OCI-LY7 (cell line): ENCODE results near the gene TRIM22. TPM values are rescaled to one million over a fixed set of nuclear protein-coding genes. Genes with fewer than 3 reads are reported as not detected.
A peak's percentile ranks its signal among the peaks of the same experiment; 100 is the strongest.

Source experiments
- Bru-seq: library from RNA; stranded (reverse); fragments of 400-500 nt; gene quantifications from one replicate; lab custom pipeline; 2021; lab: Mats Ljungman, UMichigan
- BruChase-seq, 2 experiments: library from RNA; stranded (reverse); fragments of 400-500 nt; gene quantifications; one replicate each; lab custom pipeline; 2021; lab: Mats Ljungman, UMichigan
- BruUV-seq: library from RNA; stranded (reverse); fragments of 400-500 nt; replicated peaks from 2 replicates; lab custom pipeline; 2021; lab: Mats Ljungman, UMichigan
- CTCF ChIA-PET: fragments of 300-600 bp; sonication (Branson Sonifier 250); formaldehyde crosslinking; loops from one replicate; lab custom pipeline; 2022; ENCODE audit warnings: antibody characterized with exemption; ENCODE audit not compliant: unreplicated experiment; lab: Charles Lee
- POLR2A ChIA-PET: fragments of 300-600 bp; sonication (Branson Sonifier 250); formaldehyde crosslinking; loops from one replicate; lab custom pipeline; 2022; ENCODE audit warnings: antibody characterized with exemption; lab: Charles Lee
- DNase-seq: peaks from one replicate; pipeline ENCODE4 v3.0.0-alpha.2; 2015; ENCODE audit warnings: low spot score
- H2AFZ ChIP-seq: fragments of 200-600 bp; sonication (generic), shearing (Covaris generic); 2 replicates; pipeline ENCODE4 v1.6.1; 2014; ENCODE audit warnings: mild to moderate bottlenecking, antibody characterized with exemption, low read length, moderate library complexity
- H3K27ac ChIP-seq: fragments of 200-600 bp; sonication (generic); 2 replicates; pipeline ENCODE4 v1.5.1; 2014; ENCODE audit warnings: mixed run types, low read depth, mild to moderate bottlenecking, moderate library complexity, low read length, inconsistent platforms; ENCODE audit not compliant: poor library complexity, severe bottlenecking
- H3K36me3 ChIP-seq: fragments of 200-600 bp; sonication (generic); 2 replicates; pipeline ENCODE4 v1.6.1; 2014; ENCODE audit warnings: mild to moderate bottlenecking, antibody characterized with exemption, low read length, moderate library complexity, mixed read lengths; ENCODE audit not compliant: insufficient read depth
- H3K4me1 ChIP-seq: fragments of 200-600 bp; sonication (generic); 2 replicates; pipeline ENCODE4 v1.5.1; 2014; ENCODE audit warnings: mild to moderate bottlenecking, low read length; ENCODE audit not compliant: insufficient read depth, poor library complexity, severe bottlenecking
- H3K4me2 ChIP-seq: fragments of 200-600 bp; sonication (generic); 2 replicates; pipeline ENCODE4 v1.6.1; 2014; ENCODE audit warnings: mild to moderate bottlenecking, low read length
- H3K4me3 ChIP-seq: fragments of 200-600 bp; sonication (generic); 2 replicates; pipeline ENCODE4 v1.5.1; 2014; ENCODE audit warnings: mild to moderate bottlenecking, low read depth, low read length; ENCODE audit not compliant: poor library complexity, severe bottlenecking
- H3K79me2 ChIP-seq: fragments of 200-600 bp; sonication (generic); 2 replicates; pipeline ENCODE4 v1.6.1; 2016; ENCODE audit warnings: low read depth, mild to moderate bottlenecking, low read length, moderate library complexity, mixed read lengths; ENCODE audit not compliant: insufficient read depth
- H3K9me2 ChIP-seq: fragments of 200-600 bp; sonication (generic); 2 replicates; pipeline ENCODE4 v1.6.1; 2016; ENCODE audit warnings: mild to moderate bottlenecking, low read length, mixed read lengths; ENCODE audit not compliant: insufficient read depth
- H3K9me3 ChIP-seq: fragments of 200-600 bp; sonication (generic); 2 replicates; pipeline ENCODE4 v1.6.1; 2014; ENCODE audit warnings: mild to moderate bottlenecking, mixed run types, low read length, mixed read lengths
- H4K20me1 ChIP-seq: fragments of 200-600 bp; sonication (generic); 2 replicates; pipeline ENCODE4 v1.6.1; 2014; ENCODE audit warnings: mild to moderate bottlenecking, antibody characterized with exemption, low read length, moderate library complexity, mixed read lengths; ENCODE audit not compliant: insufficient read depth
- EZH2phosphoT487 ChIP-seq: fragments of 200-600 bp; sonication (generic); IDR thresholded peaks from 2 replicates; pipeline ENCODE4 v1.6.1; 2018; ENCODE audit warnings: low read depth, borderline replicate concordance, mild to moderate bottlenecking, mixed run types, antibody characterized with exemption, low read length, moderate library complexity, mixed read lengths
- intact Hi-C: fragments of 100-400 bp; cut with micrococcal nuclease; formaldehyde crosslinking; loops from one replicate; pipeline ENCODE4 v1.10.0; 2022; ENCODE audit not compliant: unreplicated experiment
- long read RNA-seq: library from polyadenylated mRNA; stranded (forward); transcript quantifications from one replicate; pipeline ENCODE4 v2.0.0, GENCODE V29; 2022
- total RNA-seq, 2 experiments: library from RNA; depleted of rRNA in 1 of 2; stranded (reverse); fragments of >200 nt in 1 of 2; shearing (Covaris generic) in 1 of 2; gene quantifications; 2 replicates each; pipeline ENCODE4 v1.2.3, GENCODE V29; 2014 to 2022
- TF ChIP-seq, protein P1 (sequence below): fragments of 200-600 bp; sonication (generic); conservative IDR thresholded peaks from 2 replicates; pipeline ENCODE4 v1.5.1; 2014; ENCODE audit warnings: mild to moderate bottlenecking, antibody characterized with exemption, low read length, moderate library complexity, mixed read lengths

The TRIM22 gene
- 28.5 and 42.7 TPM in 2 replicates for total RNA-seq (2014; rRNA removed; shearing (Covaris generic))
- 41.6 and 49.7 TPM in 2 replicates for total RNA-seq (2022)
- Bru-seq, nascent RNA: percentile 77 among the genes with signal in this experiment
- BruChase-seq, experiment 1, labeled RNA remaining after a 6-hour chase: percentile 79 among the genes with signal in this experiment
- BruChase-seq, experiment 2, labeled RNA remaining after a 2-hour chase: percentile 83 among the genes with signal in this experiment
- long read RNA-seq, transcript TRIM22-201 (8 exons, 2,989 nt): major isoform, 40 of 69 reads
- long read RNA-seq, partial matches to known transcripts: 5 of 69 reads
- long read RNA-seq, other reads (novel, unspliced or antisense): 24 of 69 reads

- ChIA-PET POLR2A (interaction anchor here (0.6 to 4.9 kb wide), 7 partner anchors 11 to 1747 kb away, joined by 3 to 26 read pairs (median 6); partner anchors contain the start of gene TRIM34), CTCF (no interaction called here)
- Histone ChIP-seq H3K9me2 (no peaks in the 10 kb centered on the region), H3K4me1 (peaks cover 23% of the 10 kb centered on the region), H3K4me2 (peak within 1 kb of the TSS; percentile 85), H2AFZ (peak within 1 kb of the TSS; percentile 73), H3K9me3 (no peaks in the 10 kb centered on the region), H4K20me1 (no peaks in the 10 kb centered on the region), H3K36me3 (peaks cover 3% of the 10 kb centered on the region; the same call in 1 of the 2 replicates), H3K4me3 (peak within 1 kb of the TSS; percentile 72), H3K79me2 (peaks cover 26% of the 10 kb centered on the region; the same call in 1 of the 2 replicates), H3K27ac (peak within 1 kb of the TSS; percentile 89)
- intact Hi-C loops: loop anchor here (10.0 kb wide), 1 partner anchor 545 kb away; the partner anchor contains the start of genes CNGA4 and FHIP1B
- BruUV-seq: no TSS peak
- TF ChIP-seq EZH2phosphoT487: no peak
- TF ChIP-seq, protein P1, sequence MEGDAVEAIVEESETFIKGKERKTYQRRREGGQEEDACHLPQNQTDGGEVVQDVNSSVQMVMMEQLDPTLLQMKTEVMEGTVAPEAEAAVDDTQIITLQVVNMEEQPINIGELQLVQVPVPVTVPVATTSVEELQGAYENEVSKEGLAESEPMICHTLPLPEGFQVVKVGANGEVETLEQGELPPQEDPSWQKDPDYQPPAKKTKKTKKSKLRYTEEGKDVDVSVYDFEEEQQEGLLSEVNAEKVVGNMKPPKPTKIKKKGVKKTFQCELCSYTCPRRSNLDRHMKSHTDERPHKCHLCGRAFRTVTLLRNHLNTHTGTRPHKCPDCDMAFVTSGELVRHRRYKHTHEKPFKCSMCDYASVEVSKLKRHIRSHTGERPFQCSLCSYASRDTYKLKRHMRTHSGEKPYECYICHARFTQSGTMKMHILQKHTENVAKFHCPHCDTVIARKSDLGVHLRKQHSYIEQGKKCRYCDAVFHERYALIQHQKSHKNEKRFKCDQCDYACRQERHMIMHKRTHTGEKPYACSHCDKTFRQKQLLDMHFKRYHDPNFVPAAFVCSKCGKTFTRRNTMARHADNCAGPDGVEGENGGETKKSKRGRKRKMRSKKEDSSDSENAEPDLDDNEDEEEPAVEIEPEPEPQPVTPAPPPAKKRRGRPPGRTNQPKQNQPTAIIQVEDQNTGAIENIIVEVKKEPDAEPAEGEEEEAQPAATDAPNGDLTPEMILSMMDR: no peak
- DNase-seq: peak; percentile 86
These were observed at the start of gene TRIM22 for GRCh38 chr11:5689551-5689983. Gene TRIM22 (plus strand): TSS chr11:5689790. CDS start chr11:5696233, 6,443 bp downstream.

DNA sequence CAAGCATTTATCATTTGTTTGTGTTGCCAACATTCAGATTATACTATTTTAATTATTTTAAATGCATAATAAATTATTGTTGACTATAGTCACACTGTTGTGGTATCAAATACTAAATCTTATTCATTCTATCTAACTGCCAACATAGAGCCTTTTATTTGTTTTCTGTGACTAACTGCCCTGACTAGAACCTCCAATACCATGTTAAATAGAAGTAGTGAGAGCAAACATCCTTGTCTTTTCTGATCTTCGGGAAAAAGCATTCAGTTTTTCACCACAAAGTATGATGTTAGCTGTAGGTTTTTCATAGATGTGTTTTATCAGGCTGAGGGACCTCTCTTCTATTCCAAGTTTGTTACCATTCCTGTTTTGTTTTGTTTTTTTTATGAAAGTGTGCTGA, 49.6 kb upstream of the TRIM22 start:
- no TSS peak for BruUV-seq
- no peak for DNase-seq
- no peak overlapping the region for H3K4me3 ChIP-seq
- peaks cover 5% of the 10 kb centered on the region; the same call in 1 of the 2 replicates for H3K9me3 ChIP-seq
- POLR2A ChIA-PET: no interaction called here
- intact Hi-C loops: no loop called here
- H3K4me2 ChIP-seq: no peak overlapping the region
- H3K4me1 ChIP-seq: no peaks in the 10 kb centered on the region
- no peaks in the 10 kb centered on the region for H3K79me2 ChIP-seq
- no peak overlapping the region for H2AFZ ChIP-seq
- TF ChIP-seq, protein P1: no peak
- TF ChIP-seq EZH2phosphoT487: no peak
- no peaks in the 10 kb centered on the region for H4K20me1 ChIP-seq
- no peaks in the 10 kb centered on the region for H3K9me2 ChIP-seq
- CTCF ChIA-PET: no interaction called here
- H3K36me3 ChIP-seq: peaks cover 40% of the 10 kb centered on the region
- H3K27ac ChIP-seq: no peak overlapping the region
